Stomach (tissue), 4 donors: ENCODE results near the gene SEC11A.
"Not testable (repeated sequence)": the region's sequence is repeated elsewhere in the genome, so short reads cannot be mapped to it uniquely, and the experiment has no call there.

Experiments
- POLR2A ChIP-seq, 4 donors: fragments of 450-650 bp; IDR thresholded peaks; one replicate each; pipeline ENCODE4 v1.6.1; 2016; ENCODE audit warnings: antibody characterized with exemption in 4 of 4, control low read depth in 2 of 4, mild to moderate bottlenecking in 1 of 4, moderate library complexity in 1 of 4
- POLR2AphosphoS5 ChIP-seq, 3 donors: sonication (generic); formaldehyde crosslinking; IDR thresholded peaks; one replicate each; pipeline ENCODE4 v1.6.1; 2016; ENCODE audit warnings: antibody characterized with exemption in 3 of 3
- TF ChIP-seq, protein P1 (sequence below), 7 experiments: fragments of 450-650 bp in 4 of 7; fragments of 200-600 bp in 3 of 7; sonication (generic) in 3 of 7; IDR thresholded peaks; one replicate each; pipeline ENCODE4 v1.5.1; 2016 to 2019; ENCODE audit warnings: antibody characterized with exemption in 7 of 7, control low read depth in 2 of 7, mild to moderate bottlenecking in 1 of 7

DNA sequence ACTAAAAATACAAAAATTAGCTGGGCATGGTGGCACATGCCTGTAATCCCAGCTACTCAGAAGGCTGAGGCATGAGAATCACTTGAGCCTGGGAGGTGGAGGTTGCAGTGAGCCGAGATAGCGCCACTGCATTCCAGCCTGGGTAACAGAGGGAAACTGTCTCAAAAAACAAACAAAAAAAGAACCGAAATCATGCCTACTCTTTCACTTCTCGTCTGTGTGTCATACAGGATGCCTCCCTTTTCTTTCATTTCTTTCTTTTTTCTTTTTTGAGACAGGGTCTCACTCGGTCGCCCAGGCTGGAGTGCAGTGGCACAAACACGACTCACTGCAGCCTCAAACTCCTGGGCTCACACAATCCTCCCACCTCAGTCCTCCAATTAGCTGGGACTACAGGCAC, 29.5 kb downstream of the SEC11A start:
- TF ChIP-seq, protein P1, sequence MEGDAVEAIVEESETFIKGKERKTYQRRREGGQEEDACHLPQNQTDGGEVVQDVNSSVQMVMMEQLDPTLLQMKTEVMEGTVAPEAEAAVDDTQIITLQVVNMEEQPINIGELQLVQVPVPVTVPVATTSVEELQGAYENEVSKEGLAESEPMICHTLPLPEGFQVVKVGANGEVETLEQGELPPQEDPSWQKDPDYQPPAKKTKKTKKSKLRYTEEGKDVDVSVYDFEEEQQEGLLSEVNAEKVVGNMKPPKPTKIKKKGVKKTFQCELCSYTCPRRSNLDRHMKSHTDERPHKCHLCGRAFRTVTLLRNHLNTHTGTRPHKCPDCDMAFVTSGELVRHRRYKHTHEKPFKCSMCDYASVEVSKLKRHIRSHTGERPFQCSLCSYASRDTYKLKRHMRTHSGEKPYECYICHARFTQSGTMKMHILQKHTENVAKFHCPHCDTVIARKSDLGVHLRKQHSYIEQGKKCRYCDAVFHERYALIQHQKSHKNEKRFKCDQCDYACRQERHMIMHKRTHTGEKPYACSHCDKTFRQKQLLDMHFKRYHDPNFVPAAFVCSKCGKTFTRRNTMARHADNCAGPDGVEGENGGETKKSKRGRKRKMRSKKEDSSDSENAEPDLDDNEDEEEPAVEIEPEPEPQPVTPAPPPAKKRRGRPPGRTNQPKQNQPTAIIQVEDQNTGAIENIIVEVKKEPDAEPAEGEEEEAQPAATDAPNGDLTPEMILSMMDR (IDR thresholded peaks at IDR 0.05): not testable (repeated sequence)
- TF ChIP-seq POLR2AphosphoS5, POLR2A (IDR thresholded peaks at IDR 0.05): not testable (repeated sequence)
